Esophagus squamous epithelium (tissue), 5 donors: ENCODE results near the gene CTNNA2. TPM values are rescaled to one million over a fixed set of nuclear protein-coding genes. Genes with fewer than 3 reads are reported as not detected.

Experiments used
- DNase-seq: peaks from one replicate; lab custom pipeline; 2025; lab: John Stamatoyannopoulos, UW
- H3K27ac ChIP-seq, 4 donors: fragments of 200-600 bp; sonication (generic); one replicate each; pipeline ENCODE4 v1.5.1; 2016 to 2019; ENCODE audit warnings: mild to moderate bottlenecking in 1 of 4
- H3K27me3 ChIP-seq, 4 donors: fragments of 200-600 bp; sonication (generic); 1 replicate in 3 of 4; 2 replicates in 1 of 4; pipeline versions ENCODE4 v1.5.1 to v1.6.0; 2017 to 2021; ENCODE audit warnings: antibody characterized with exemption in 1 of 4
- H3K36me3 ChIP-seq, 3 donors: fragments of 200-600 bp; sonication (generic); one replicate each; pipeline ENCODE4 v1.5.1; 2016 to 2019
- H3K4me1 ChIP-seq, 3 donors: fragments of 200-600 bp; sonication (generic); one replicate each; pipeline ENCODE4 v1.5.1; 2017 to 2019
- H3K4me3 ChIP-seq, 4 donors: fragments of 200-600 bp; sonication (generic); 1 replicate in 3 of 4; 2 replicates in 1 of 4; pipeline ENCODE4 v1.5.1; 2016 to 2019; ENCODE audit warnings: mild to moderate bottlenecking in 2 of 4, moderate library complexity in 1 of 4
- H3K9me3 ChIP-seq, 3 donors: fragments of 200-600 bp; sonication (generic); one replicate each; pipeline ENCODE4 v1.5.1; 2016 to 2019
- CTCF ChIP-seq, 6 experiments: fragments of 450-650 bp in 4 of 6; fragments of 200-600 bp in 2 of 6; sonication (generic) in 2 of 6; IDR thresholded peaks; one replicate each; pipeline ENCODE4 v1.5.1; 2016 to 2019; ENCODE audit warnings: antibody characterized with exemption in 6 of 6, mild to moderate bottlenecking in 4 of 6, moderate library complexity in 4 of 6
- POLR2A ChIP-seq, 4 donors: fragments of 450-650 bp; IDR thresholded peaks; one replicate each; pipeline ENCODE4 v1.6.1; 2017; ENCODE audit warnings: antibody characterized with exemption in 4 of 4, mild to moderate bottlenecking in 4 of 4, moderate library complexity in 3 of 4
- WGBS, 2 donors: methylation state at CpG; one replicate each; pipeline ENCODE4 v1.1.5; 2018; 5-methylcytosine and 5-hydroxymethylcytosine counted together
- intact Hi-C: fragments of 100-400 bp; cut with DNase I; formaldehyde crosslinking; loops from one replicate; pipeline ENCODE4 v1.15.0; 2022
- total RNA-seq, 4 donors: library from RNA; depleted of rRNA; stranded (reverse); fragments of >200 nt; gene quantifications; one replicate each; pipeline ENCODE4 v1.1.0, GENCODE V29; 2016
- donor health status: DM: yes; HTN: yes; CAD: no.

The CTNNA2 gene
- total RNA-seq, 4 donors from 2014 or later, result not detected

GRCh38 chr2:80469428-80469827, 956.6 kb downstream of the CTNNA2 start:
- H3K9me3 ChIP-seq, result no peaks in the 10 kb centered on the region
- no peaks in the 10 kb centered on the region for H3K36me3 ChIP-seq
- intact Hi-C loops, result no loop called here
- no peak for DNase-seq
- no peaks in the 10 kb centered on the region for H3K27me3 ChIP-seq
- TF ChIP-seq POLR2A (IDR thresholded peaks at IDR 0.05) (no peak), CTCF (IDR thresholded peaks at IDR 0.05) (no peak)
- no peak overlapping the region for H3K4me3 ChIP-seq
- H3K4me1 ChIP-seq, result no peaks in the 10 kb centered on the region
- 57 to 100% methylated on average over 1 of the region's 1 CpG for WGBS, 2 donors
- H3K27ac ChIP-seq, result no peak overlapping the region

- TF ChIP-seq POLR2A (IDR thresholded peaks at IDR 0.05) (no peak), CTCF (IDR thresholded peaks at IDR 0.05) (no peak)
- DNase-seq, result no peak
- Histone ChIP-seq H3K4me3 (no peak overlapping the region), H3K27ac (no peak overlapping the region), H3K27me3 (no peaks in the 10 kb centered on the region), H3K36me3 (no peaks in the 10 kb centered on the region), H3K9me3 (no peaks in the 10 kb centered on the region), H3K4me1 (no peaks in the 10 kb centered on the region)
- intact Hi-C loops, result no loop called here
- WGBS, 2 donors, result 64 to 69% methylated on average over 5 of the region's 5 CpGs
Measured at GRCh38 chr2:80473069-80473468, 960.2 kb downstream of the CTNNA2 start.

GRCh38 chr2:80473796-80474195, 960.9 kb downstream of the CTNNA2 start:
- Histone ChIP-seq H3K27ac (no peak overlapping the region), H3K9me3 (no peaks in the 10 kb centered on the region), H3K27me3 (no peaks in the 10 kb centered on the region), H3K4me1 (no peaks in the 10 kb centered on the region), H3K4me3 (no peak overlapping the region), H3K36me3 (no peaks in the 10 kb centered on the region)
- intact Hi-C loops, result no loop called here
- TF ChIP-seq POLR2A (IDR thresholded peaks at IDR 0.05) (no peak), CTCF (IDR thresholded peaks at IDR 0.05) (no peak)
- WGBS, 2 donors, result 43 to 44% methylated on average over 1 of the region's 1 CpG
- no peak for DNase-seq

- no peak for TF ChIP-seq CTCF (IDR thresholded peaks at IDR 0.05)
- no peak for DNase-seq
- WGBS, 2 donors, result 55 to 60% methylated on average over 3 of the region's 3 CpGs
- Histone ChIP-seq H3K27me3 (no peaks in the 10 kb centered on the region), H3K9me3 (no peaks in the 10 kb centered on the region), H3K4me1 (no peaks in the 10 kb centered on the region), H3K27ac (no peak overlapping the region), H3K4me3 (no peak overlapping the region), H3K36me3 (no peaks in the 10 kb centered on the region)
- intact Hi-C loops, result no loop called here
Measured at GRCh38 chr2:80475970-80476369, 963.1 kb downstream of the CTNNA2 start.

- H3K9me3 ChIP-seq, result no peaks in the 10 kb centered on the region
- no peaks in the 10 kb centered on the region for H3K27me3 ChIP-seq
- no peak for TF ChIP-seq POLR2A (IDR thresholded peaks at IDR 0.05)
- TF ChIP-seq CTCF (IDR thresholded peaks at IDR 0.05), result no peak
- DNase-seq, result no peak
- H3K36me3 ChIP-seq, result no peaks in the 10 kb centered on the region
- H3K27ac ChIP-seq, result no peak overlapping the region
- WGBS, 2 donors, result 33 to 70% methylated on average over 2 of the region's 2 CpGs
- no peaks in the 10 kb centered on the region for H3K4me1 ChIP-seq
- intact Hi-C loops, result no loop called here
- no peak overlapping the region for H3K4me3 ChIP-seq
Measured at GRCh38 chr2:80476535-80477117, 963.8 kb downstream of the CTNNA2 start.
